Activated CD4-positive, alpha-beta T cell treated with anti-CD3 and anti-CD28 coated beads, Interleukin-10, Interleukin-2, amounts not matched to agents 100 ng/mL and 50 ng/mL, durations not matched to agents 16 hours and 8 hours (primary cell): ENCODE measurements around the gene PSMD11.
"Not testable (repeated sequence)": the region's sequence is repeated elsewhere in the genome, so short reads cannot be mapped to it uniquely, and the experiment has no call there.

ENCODE experiments used
- DNase-seq: peaks from one replicate; pipeline ENCODE4 v3.0.0-alpha.2; 2020

Gene PSMD11

DNA sequence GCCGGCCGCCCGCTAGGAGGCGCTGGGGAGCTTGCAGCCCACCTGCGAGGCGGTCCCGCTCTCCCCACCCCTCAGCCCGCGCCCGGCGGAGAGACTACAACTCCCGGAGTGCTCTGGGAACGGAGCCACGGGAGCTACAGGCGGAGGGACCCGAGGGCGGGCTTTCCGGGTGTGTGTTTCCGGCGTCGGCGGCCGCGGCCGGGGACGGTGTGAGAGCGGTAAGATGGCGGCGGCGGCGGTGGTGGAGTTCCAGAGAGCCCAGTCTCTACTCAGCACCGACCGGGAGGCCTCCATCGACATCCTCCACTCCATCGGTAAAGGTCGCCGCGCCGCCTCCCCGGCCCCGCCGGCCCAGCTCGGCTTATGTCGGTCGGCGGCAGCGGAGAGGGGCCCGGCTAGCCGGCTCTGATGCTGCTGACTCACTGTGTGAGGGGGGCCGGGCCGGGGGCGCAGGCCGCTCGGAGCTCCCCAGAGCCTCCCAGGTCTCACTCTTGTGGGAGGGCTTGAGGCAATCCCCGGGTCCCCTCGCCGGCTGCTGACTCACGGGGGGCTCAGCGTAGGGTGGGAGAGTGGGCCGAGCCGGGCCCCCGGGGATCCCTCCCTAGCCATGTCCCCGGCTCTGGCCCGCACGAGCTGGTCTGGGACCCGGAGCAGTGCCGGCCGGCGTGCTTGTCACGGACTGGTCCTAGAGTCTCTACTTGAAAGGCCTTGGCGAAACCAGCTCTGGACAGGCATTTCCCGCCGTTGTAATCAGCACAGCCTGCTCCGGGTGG is at the start of gene PSMD11:
PSMD11 (plus strand) TSS at position 210 of the 773 bp plus-strand sequence; CDS start at position 224, 14 bp downstream.
- DNase-seq: peak; percentile 99

DNA sequence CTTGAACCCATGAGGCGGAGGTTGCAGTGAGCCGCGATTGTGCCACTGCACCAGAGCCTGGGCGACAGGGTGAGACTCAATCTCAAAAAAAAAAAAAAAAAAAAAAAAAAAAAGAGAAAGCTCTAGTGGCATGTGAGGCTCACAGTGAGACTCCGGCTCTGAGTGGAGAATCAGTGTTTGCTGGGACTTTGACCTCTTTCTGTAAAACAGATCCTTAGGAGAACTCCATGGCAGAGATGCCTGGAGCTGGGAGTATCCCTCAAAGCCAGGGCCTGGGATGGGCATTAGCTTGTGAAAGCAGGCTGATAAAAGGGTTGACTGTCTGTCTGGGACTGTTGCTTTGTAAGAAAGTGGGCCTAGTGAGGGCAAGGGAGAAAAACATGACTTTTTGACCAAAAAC is 48.0 kb upstream of the PSMD11 start:
- no peak for DNase-seq

DNA sequence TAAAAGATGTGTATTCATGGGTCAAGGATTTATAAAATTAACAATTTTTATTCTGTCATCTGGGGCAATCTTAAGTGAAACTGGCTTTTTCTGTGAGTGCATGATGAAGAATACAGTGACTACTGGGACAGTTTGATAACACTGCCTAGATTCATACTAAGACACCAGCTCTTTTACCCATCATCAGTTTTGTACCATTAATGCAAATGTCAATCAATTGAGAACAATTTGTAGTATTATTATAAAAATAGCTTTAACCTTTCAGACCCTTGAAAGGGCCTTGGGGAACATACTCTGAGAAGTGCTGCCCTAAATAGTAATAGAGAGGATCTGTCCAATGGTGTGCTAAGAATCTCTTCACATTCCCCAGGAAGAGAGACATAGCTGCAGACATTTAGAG is 45.4 kb upstream of the PSMD11 start:
- DNase-seq: no peak

DNA sequence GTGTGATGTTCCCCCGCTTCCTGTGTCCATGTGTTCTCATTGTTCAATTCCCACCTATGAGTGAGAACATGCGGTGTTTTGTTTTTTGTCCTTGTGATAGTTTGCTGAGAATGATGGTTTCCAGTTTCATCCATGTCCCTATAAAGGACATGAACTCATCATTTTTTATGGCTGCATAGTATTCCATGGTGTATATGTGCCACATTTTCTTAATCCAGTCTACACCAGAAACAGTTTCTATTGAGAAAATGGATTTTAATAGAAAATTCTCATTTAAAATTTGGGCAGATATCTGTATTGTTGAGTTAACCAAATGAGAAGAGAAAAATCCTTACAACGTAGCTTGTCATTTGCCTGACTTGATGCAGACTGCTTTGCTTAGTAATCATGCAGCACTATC is 34.2 kb upstream of the PSMD11 start:
- not testable (repeated sequence) for DNase-seq

DNA sequence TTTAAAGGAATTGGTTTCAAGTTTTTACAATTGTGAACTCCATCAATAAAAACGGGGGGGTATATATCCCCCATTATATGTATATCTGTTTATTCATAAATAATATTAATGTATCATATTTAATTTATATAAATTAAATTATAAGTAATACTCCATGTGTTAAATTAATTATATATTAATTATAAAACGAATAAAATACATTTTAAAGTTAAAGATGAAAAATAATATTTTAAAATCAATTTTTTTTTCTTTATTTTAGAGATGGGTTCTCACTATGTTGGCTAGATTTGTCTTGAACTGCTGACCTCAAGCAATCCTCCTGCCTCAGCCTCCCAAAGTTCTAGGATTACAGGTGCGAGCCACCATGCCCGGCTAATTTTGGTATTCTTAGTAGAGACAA is 17.4 kb upstream of the PSMD11 start:
- no peak for DNase-seq

DNA sequence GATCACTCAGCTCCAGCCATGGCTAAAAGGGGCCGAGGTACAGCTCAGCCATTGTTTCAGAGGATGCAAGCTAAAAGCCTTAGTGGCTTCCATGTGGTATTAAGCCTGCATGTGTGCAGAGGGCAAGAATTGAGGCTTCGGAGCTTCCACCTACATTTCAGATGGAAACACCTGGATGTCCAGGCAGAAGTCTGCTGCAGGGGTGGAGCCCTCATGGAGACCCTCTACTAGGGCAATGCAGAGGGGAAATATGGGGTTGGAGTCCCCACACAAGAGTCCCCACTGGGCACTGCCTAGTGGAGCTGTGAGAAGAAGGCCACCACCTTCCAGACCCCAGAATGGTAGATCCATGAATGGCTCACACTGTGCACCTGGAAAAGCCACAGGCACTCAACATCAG is 14.7 kb upstream of the PSMD11 start:
- no peak for DNase-seq

DNA sequence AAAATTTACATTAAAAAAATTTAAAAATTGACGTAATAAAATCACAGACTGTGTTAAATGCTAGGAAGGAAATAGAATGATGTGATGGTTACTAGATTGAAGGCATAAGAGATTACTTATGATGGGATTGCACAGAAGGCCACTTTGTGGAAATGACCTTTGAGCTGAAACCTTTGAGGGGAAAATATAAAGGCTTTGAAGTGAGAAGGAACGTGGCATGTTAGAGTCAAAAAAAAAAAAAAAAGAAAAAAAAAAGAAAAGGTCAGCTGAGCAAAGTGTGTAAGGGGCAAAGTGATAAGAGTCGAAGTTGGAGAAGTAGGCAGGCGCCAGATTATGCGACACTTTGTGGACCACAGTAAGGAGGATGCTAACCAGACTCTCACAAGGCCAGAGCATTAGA is 3.6 kb upstream of the PSMD11 start:
- DNase-seq: no peak

DNA sequence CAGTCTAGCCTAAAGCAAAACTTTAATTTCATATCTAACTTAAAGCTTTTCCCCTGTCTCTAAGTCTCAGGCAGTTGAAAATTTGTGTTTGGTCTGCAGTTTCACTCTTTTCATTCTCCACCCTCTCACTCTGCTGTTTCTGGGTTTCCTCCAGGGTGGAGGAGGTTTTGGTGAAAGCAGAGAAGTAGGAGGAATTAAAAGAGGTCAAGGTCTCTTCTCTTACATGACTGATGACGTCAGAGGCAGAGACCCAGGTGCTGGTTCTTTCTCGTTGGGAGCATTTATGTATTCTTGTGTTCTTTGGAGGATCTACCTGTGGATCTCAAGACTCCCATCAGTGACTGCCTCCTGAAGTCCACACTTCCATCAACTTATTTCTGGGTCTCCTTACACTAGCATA is 2.4 kb upstream of the PSMD11 start:
- DNase-seq: no peak

DNA sequence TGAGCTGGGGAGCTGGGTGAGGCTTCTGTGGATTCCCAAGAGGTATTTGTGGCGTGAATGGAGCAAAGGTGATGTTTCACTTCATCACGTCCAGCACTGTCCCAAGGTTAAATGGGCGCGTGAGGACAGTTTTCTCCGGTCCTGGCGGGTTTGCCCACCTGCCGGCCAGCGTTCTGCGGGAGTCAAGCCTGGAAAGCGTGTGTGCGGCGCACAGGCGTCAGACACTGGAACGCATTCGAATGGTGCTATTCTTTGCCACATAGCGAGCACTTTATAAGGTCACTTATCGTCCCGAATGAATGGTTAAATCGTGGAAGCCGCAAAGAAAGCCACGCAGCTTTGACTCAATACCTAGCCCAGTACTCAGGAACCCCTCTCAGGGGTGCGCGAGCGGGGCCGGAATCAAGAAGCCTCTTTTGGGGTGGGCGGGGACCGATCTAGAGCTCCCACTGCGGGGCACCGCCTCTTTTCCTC is 446 bp upstream of the PSMD11 start:
- no peak for DNase-seq

DNA sequence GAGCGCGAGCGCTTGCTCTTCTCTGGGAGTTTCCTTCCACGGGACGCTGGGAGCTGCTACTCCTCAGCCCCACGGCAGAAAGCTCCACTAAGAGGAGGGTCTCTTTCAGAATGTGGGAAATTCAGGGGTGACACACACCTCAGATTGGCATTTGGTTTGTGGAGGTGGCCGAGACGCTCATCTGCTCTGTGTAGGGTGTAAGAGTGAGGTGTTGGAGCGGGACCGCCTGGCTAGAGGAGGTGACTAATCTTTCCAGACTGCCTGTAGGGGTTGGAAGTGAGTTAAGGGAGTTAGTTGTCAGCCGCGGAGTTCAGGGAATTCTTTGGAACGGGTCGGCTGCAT is 735 bp downstream of the PSMD11 start:
- peak; percentile 43 for DNase-seq

DNA sequence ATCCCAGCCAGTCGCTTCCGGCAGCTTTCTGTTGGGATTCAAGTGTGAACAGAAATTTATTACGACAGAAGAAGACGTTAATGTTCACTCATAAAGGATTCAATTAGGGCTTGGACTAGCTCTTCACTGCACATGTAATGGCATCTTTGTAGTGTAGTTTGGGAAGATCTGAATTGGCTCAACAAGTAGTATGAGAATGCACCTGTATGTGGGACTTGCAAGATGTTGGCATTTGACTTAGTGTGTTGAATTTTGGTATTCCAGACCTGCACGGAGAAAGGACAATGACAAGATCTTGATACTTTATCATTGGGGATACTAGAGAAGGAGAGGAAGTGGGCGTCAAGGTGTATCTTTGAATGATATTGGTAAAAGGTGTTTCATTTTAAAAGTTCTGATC is 1.2 kb downstream of the PSMD11 start:
- peak; percentile 25 for DNase-seq

DNA sequence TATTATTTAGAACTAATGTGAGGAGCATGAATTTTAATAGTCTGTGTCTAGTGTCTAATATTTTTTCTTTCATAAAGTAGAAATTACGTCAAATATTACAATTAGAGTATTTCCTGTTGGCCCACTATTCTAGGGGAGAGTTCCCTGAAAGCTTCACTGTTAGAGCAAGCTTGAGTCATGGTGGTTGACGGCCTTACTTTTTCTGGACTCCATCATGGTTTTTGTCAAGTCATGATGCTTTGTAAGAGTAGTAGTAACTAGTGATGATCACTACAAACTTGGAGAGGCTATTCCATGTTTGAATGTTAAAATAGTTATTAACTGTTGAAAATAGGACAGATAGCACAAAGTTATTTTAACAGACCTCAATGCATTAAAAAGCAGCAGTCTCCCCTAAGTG is 1.7 kb downstream of the PSMD11 start:
- DNase-seq: peak; percentile 54

DNA sequence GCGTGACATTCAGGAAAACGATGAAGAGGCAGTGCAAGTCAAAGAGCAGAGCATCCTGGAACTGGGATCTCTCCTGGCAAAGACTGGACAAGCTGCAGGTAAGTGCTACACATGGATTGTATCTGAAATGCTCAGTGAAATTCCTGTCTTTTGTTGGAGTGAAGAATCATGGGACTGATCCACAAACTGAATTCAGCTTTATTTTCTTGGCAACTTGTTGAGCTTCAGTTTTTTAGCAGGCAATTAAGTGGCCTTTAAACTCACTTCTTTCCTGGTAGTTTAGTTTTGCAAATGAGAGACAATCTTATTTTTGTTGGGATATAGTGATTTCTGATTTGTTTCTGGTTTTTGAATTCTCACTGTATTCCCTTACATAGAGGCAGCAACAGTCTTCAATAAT is 2.6 kb downstream of the PSMD11 start:
- no peak for DNase-seq

DNA sequence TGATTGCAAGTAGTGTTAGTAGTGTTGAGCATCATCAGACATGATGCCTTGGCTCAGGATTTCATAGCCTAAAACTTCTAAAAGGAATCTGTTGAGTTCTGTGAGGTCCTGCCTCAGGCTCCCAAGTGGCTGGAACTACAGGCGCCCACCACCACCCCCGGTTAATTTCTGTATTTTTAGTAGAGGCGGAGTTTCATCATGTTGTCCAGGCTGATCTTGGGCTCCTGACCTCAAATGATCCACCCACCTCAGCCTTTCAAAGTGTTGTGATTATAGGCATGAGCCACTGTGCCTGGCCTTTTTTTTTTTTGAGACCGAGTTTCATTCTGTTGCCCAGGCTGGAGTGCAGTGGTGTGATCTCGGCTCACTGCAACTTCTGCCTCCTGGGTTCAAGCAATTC is 5.7 kb downstream of the PSMD11 start:
- DNase-seq: no peak

DNA sequence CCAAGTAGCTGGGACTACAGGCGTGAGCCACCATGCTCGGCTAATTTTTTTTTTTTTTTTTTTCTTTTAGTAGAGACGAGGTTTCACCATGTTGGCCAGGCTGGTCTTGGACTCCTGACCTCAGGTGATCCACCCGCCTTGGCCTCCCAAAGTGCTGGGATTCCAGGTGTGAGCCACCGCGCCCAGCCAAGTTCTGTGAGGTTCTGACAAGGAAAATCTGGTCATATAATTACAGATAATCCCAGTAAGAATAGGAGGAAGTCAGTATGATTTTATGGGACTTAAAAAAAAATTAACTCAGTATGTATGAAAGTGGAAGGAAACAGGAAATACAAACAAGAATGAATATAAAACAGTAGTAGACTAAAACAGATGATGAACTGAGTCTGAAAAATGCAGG is 6.1 kb downstream of the PSMD11 start:
- not testable (repeated sequence) for DNase-seq

DNA sequence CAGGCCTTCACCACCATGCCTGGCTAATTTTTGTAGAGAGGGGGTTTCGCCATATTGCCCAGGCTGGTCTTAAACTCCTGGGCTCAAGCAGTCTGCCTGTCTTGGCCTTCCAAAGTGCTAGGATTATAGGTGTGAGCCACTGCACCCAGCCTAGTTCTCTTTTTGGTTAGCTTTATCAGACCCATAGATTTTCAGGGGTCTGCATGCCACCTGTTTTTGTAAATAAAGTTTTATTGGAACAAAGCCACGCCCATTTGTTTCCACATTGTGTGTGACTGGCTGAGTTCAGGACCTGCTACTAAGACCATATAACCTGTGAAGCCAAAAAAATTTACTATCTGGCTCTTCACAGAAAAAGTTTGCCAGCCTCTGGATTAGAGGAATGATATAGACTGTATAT is 7.6 kb downstream of the PSMD11 start:
- no peak for DNase-seq

DNA sequence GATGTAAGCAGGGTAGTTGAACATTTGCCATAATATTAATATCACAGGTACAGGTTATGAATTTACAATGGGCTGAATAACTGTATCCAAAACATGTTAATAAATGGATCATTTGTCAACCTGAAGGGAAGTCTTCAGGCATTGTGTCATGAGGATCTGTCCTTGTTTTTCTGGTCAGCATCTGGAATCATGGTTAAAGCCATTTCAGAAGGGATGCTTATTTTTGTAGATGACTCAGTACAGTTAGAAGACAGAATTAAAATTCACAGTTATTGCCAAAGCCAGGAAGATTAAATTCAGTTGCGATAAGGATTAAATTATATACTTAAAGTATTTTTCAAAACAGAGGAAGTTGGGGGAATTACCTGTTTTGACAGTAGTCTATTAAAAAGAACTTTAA is 8.0 kb downstream of the PSMD11 start:
- DNase-seq: no peak

DNA sequence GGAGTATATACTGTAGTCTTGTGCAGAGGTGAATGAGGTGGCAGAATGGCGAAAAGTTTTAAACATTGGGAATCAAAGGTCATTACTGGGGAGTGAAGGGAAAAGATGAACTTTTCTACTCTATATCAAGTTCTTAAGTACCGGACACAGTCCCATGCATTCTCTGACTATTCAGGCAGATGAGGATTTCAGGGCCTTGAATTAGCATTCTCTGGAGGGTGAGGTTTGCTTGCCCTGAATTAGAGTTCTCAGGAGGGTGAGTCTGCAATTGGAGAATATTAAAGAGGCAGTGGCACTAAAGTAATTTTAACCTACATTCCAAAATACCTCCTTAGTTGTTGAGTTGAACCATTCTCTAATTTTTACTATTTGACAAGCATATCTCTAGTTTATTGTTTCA is 9.1 kb downstream of the PSMD11 start:
- no peak for DNase-seq

DNA sequence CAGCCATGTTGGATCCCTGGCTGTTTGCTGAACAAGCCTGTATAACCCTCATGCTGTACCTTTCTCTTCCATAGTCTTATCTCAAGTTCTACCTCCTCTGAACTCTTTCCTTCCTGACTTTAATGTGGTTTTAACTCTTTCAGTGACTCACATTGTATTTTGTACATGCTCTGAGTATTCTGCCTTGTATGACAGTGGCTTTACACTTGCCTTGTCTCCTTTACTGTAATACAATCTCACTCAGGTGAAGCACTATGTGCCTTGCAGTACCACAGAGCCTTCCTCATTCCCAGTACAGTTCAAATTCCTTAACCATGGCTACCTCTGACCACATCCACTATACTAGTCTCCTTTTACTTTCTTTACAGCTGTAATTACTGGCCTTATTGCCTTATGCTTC is 14.1 kb downstream of the PSMD11 start:
- peak; percentile 34 for DNase-seq

DNA sequence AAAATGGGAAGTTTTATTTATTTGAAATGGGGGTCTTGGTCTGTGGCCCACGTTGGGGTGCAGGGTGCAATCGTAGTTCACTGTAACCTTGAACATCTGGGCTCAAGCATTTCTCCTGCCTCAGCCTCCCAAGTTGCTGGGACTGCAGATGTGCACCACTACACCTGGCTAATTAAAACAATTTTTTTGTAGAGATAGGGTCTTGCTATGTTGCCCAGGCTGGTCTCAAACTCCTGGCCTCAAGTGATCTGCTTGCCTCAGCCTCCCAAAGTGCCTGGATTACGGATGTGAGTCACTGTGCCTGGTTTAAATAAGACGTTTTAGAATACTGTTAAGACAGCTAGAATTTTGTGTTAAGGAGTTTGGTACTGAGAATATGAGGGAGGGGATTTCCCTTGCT is 15.7 kb downstream of the PSMD11 start:
- no peak for DNase-seq

DNA sequence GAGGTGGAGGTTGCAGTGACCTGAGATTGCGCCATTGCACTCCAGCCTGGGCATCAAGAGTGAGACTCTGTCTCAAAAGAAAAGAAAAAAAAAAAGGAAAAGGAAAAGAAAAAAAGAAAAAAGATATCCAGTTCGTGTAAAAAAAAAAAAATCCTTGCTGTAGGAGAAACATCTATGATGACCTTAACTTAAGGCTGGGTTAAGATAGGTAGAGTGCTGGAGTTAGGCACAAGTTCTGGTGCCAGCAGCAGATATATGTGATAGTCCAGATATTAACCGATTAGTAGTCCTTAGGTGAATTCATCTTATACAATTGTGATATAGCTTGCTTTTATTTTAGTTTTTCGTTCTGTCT is 17.2 kb downstream of the PSMD11 start:
- no peak for DNase-seq

DNA sequence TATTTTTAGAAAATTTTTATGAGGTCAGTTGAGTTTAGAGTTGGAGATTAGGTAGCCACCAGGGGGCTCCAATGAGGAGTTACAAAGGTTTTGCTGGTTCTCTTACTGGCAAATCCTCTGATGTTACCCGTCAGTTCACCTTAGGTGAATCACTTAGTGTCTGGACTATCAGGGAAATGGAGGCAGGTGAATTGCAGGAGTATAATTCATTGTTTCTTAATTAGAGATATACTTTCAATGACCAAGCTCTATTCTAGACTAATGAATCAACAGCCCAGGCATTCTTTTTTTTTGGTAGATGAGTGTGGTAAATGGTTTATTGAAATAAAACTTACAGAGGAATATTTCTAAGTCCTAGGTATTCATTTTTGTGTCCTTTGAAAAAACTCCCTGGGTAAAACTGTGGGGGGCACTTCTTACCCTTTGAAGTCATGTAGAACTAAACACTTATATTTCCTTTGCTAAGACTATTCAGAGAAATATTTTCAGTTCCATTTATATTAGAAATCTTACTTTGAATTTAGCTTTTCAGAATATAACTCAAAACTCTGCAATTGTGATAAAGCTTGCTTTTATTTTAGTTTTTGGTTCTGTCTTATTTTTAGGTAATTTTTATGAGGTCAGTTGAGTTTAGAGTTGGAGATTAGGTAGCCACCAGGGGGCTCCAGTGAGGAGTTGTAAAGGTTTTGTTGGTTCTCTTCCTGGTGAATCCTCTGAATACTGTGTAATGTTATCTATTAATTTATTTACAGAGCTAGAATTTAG is 17.7 kb downstream of the PSMD11 start:
- peak; percentile 71 for DNase-seq

DNA sequence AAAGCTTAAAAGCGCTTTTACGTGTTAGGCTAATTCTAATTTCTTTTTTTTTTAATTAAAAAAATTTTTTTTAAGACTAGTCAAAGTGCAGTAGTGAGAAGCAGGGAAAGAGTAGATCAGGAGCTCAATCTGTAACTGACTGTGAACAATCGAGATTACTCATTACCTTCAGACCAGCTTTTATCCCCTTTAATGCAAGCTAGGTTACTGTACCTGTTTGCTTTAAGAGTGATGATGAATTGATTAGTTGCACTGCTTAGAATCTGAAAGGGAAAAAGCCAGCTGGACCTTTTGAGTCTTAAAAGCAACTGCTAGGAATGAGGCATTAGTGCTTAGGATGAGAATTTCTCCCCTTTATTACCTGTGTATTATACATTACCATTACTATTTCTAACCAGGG is 19.0 kb downstream of the PSMD11 start:
- DNase-seq: no peak

DNA sequence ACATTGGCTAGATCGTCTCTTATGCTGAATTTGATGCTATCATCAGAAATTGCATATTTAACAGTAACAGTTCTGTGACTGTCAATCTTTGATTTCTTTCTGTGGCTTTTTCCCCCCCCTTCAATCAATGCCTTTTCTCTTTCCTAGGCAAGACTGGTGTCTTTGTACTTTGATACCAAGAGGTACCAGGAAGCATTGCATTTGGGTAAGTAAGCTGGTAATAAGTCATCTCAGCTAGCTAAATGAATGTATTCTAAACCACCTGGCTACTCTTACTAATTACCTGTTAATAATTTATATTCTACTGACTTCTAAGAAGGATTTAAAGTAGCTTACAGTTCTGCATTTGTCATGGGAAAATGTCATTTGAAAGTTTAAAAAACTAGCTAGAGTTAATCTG is 20.1 kb downstream of the PSMD11 start:
- DNase-seq: no peak

DNA sequence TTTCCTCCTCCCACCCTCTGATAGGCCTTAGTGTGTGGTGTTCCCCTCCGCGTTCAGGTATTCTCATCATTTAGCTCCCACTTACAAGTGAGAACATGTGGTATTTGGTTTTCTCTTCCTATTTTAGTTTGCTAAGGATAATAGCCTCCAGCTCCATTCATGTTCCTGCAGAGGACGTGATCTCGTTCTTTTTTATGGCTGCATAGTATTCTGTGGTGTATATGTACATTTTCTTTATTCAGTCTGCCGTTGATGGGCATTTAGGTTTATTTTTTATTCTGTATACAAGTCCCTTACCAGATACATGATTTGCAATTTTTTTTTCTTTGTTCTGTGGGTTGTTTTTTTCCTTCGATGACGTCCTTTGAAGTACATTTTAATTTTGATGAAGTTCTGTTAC is 23.6 kb downstream of the PSMD11 start:
- DNase-seq: no peak
